Measurements from ENCODE around the gene CDK5RAP2.
"Not testable (repeated sequence)": the region's sequence is repeated elsewhere in the genome, so short reads cannot be mapped to it uniquely, and the experiment has no call there.

CDK5RAP2 gene

GRCh38 chr9:120507936-120508510 is 71.9 kb downstream of the CDK5RAP2 start:
- Histone ChIP-seq H3K27me3 (ENCODE audit: insufficient read depth, low read length, poor library complexity, severe bottlenecking) (no peaks in the 10 kb centered on the region), H4K20me1 (ENCODE audit: insufficient read depth, low read length, poor library complexity, severe bottlenecking) (no peaks in the 10 kb centered on the region), H3K36me3 (ENCODE audit: insufficient read depth, low read length) (peaks cover 92% of the 10 kb centered on the region), H3K9me3 (ENCODE audit: insufficient read depth, low read depth, low read length) (peaks cover 7% of the 10 kb centered on the region; the same call in 1 of the 2 replicates), H3K4me1 (ENCODE audit: insufficient read depth, low read length, poor library complexity, severe bottlenecking) (no peaks in the 10 kb centered on the region), H3K9ac (ENCODE audit: low read depth, low read length, poor library complexity, severe bottlenecking) (no peak overlapping the region), H3K9me2 (replicated peaks; ENCODE audit: low read depth, low read length) (no peaks in the 10 kb centered on the region), H3K79me2 (ENCODE audit: insufficient read depth, low read length) (no peaks in the 10 kb centered on the region; the same call in 1 of the 2 replicates), H2AFZ (ENCODE audit: low read length) (no peak overlapping the region), H3K4me2 (ENCODE audit: low read depth, low read length, poor library complexity, severe bottlenecking) (no peak overlapping the region), H3F3A (ENCODE audit: low read depth) (no peaks in the 10 kb centered on the region), H3K4me3 (ENCODE audit: low read length, poor library complexity, severe bottlenecking) (no peak overlapping the region)
- TF ChIP-seq EZH2phosphoT487 (IDR thresholded peaks at IDR 0.05; ENCODE audit: borderline replicate concordance) (no peak), CTCF (conservative IDR thresholded peaks at IDR 0.05; ENCODE audit: low read length) (no peak)

GRCh38 chr9:120505186-120505585 is 74.8 kb downstream of the CDK5RAP2 start:
- H3K4me1 ChIP-seq (ENCODE audit: insufficient read depth, low read length, poor library complexity, severe bottlenecking), result no peaks in the 10 kb centered on the region
- H3K9ac ChIP-seq (ENCODE audit: low read depth, low read length, poor library complexity, severe bottlenecking), result no peak overlapping the region
- peaks cover 88% of the 10 kb centered on the region for H3K36me3 ChIP-seq (ENCODE audit: insufficient read depth, low read length)
- H3K27me3 ChIP-seq (ENCODE audit: insufficient read depth, low read length, poor library complexity, severe bottlenecking), result no peaks in the 10 kb centered on the region
- H3K9me2 ChIP-seq (replicated peaks; ENCODE audit: low read depth, low read length), result no peaks in the 10 kb centered on the region
- H3K4me3 ChIP-seq (ENCODE audit: low read length, poor library complexity, severe bottlenecking), result no peak overlapping the region
- no peak overlapping the region for H2AFZ ChIP-seq (ENCODE audit: low read length)
- TF ChIP-seq CTCF (conservative IDR thresholded peaks at IDR 0.05; ENCODE audit: low read length) (no peak), EZH2phosphoT487 (IDR thresholded peaks at IDR 0.05; ENCODE audit: borderline replicate concordance) (no peak)
- H3K4me2 ChIP-seq (ENCODE audit: low read depth, low read length, poor library complexity, severe bottlenecking), result no peak overlapping the region
- no peaks in the 10 kb centered on the region for H3F3A ChIP-seq (ENCODE audit: low read depth)
- no peaks in the 10 kb centered on the region for H4K20me1 ChIP-seq (ENCODE audit: insufficient read depth, low read length, poor library complexity, severe bottlenecking)
- peaks cover 7% of the 10 kb centered on the region; the same call in 1 of the 2 replicates for H3K9me3 ChIP-seq (ENCODE audit: insufficient read depth, low read depth, low read length)
- H3K79me2 ChIP-seq (ENCODE audit: insufficient read depth, low read length), result no peaks in the 10 kb centered on the region; the same call in 1 of the 2 replicates

- Histone ChIP-seq H2AFZ (ENCODE audit: low read length) (no peak overlapping the region), H3K27me3 (ENCODE audit: insufficient read depth, low read length, poor library complexity, severe bottlenecking) (no peaks in the 10 kb centered on the region), H3K36me3 (ENCODE audit: insufficient read depth, low read length) (peaks cover 55% of the 10 kb centered on the region), H3K9ac (ENCODE audit: low read depth, low read length, poor library complexity, severe bottlenecking) (no peak overlapping the region), H3K4me1 (ENCODE audit: insufficient read depth, low read length, poor library complexity, severe bottlenecking) (no peaks in the 10 kb centered on the region), H3K4me2 (ENCODE audit: low read depth, low read length, poor library complexity, severe bottlenecking) (no peak overlapping the region), H4K20me1 (ENCODE audit: insufficient read depth, low read length, poor library complexity, severe bottlenecking) (no peaks in the 10 kb centered on the region), H3F3A (ENCODE audit: low read depth) (no peaks in the 10 kb centered on the region), H3K9me2 (replicated peaks; ENCODE audit: low read depth, low read length) (no peaks in the 10 kb centered on the region), H3K79me2 (ENCODE audit: insufficient read depth, low read length) (no peaks in the 10 kb centered on the region; the same call in 1 of the 2 replicates), H3K4me3 (ENCODE audit: low read length, poor library complexity, severe bottlenecking) (no peak overlapping the region), H3K9me3 (ENCODE audit: insufficient read depth, low read depth, low read length) (no peaks in the 10 kb centered on the region)
- TF ChIP-seq CTCF (conservative IDR thresholded peaks at IDR 0.05; ENCODE audit: low read length) (no peak), EZH2phosphoT487 (IDR thresholded peaks at IDR 0.05; ENCODE audit: borderline replicate concordance) (no peak)
Measured at GRCh38 chr9:120500733-120501132, 79.2 kb downstream of the CDK5RAP2 start.

GRCh38 chr9:120497865-120498264 is 82.1 kb downstream of the CDK5RAP2 start:
- peaks cover 42% of the 10 kb centered on the region for H3K36me3 ChIP-seq (ENCODE audit: insufficient read depth, low read length)
- H3K9ac ChIP-seq (ENCODE audit: low read depth, low read length, poor library complexity, severe bottlenecking); H3K9me2 ChIP-seq (replicated peaks; ENCODE audit: low read depth, low read length): not testable (repeated sequence)

GRCh38 chr9:120496438-120496837 is 83.5 kb downstream of the CDK5RAP2 start:
- not testable (repeated sequence) for H3K27me3 ChIP-seq (ENCODE audit: insufficient read depth, low read length, poor library complexity, severe bottlenecking); H2AFZ ChIP-seq (ENCODE audit: low read length); H3K9ac ChIP-seq (ENCODE audit: low read depth, low read length, poor library complexity, severe bottlenecking); H3K4me2 ChIP-seq (ENCODE audit: low read depth, low read length, poor library complexity, severe bottlenecking); H3K79me2 ChIP-seq (ENCODE audit: insufficient read depth, low read length); H3K4me3 ChIP-seq (ENCODE audit: low read length, poor library complexity, severe bottlenecking); H3K9me3 ChIP-seq (ENCODE audit: insufficient read depth, low read depth, low read length); H3K9me2 ChIP-seq (replicated peaks; ENCODE audit: low read depth, low read length); H3K4me1 ChIP-seq (ENCODE audit: insufficient read depth, low read length, poor library complexity, severe bottlenecking); H3F3A ChIP-seq (ENCODE audit: low read depth); H4K20me1 ChIP-seq (ENCODE audit: insufficient read depth, low read length, poor library complexity, severe bottlenecking)
- peaks cover 29% of the 10 kb centered on the region; the same call in 1 of the 2 replicates for H3K36me3 ChIP-seq (ENCODE audit: insufficient read depth, low read length)

More at GRCh38 chr9:120497865-120498264, 82.1 kb downstream of the CDK5RAP2 start:
- H3F3A ChIP-seq (ENCODE audit: low read depth); H3K4me1 ChIP-seq (ENCODE audit: insufficient read depth, low read length, poor library complexity, severe bottlenecking); H3K4me3 ChIP-seq (ENCODE audit: low read length, poor library complexity, severe bottlenecking); H3K79me2 ChIP-seq (ENCODE audit: insufficient read depth, low read length); H3K9me3 ChIP-seq (ENCODE audit: insufficient read depth, low read depth, low read length); H3K4me2 ChIP-seq (ENCODE audit: low read depth, low read length, poor library complexity, severe bottlenecking); H3K27me3 ChIP-seq (ENCODE audit: insufficient read depth, low read length, poor library complexity, severe bottlenecking); H2AFZ ChIP-seq (ENCODE audit: low read length); H4K20me1 ChIP-seq (ENCODE audit: insufficient read depth, low read length, poor library complexity, severe bottlenecking): not testable (repeated sequence)
